Memory B cell (primary cell): ENCODE results near the gene MIDN.
"Not testable (repeated sequence)": the region's sequence is repeated elsewhere in the genome, so short reads cannot be mapped to it uniquely, and the experiment has no call there.

Experiments
- ATAC-seq: fragments of 150-1000 bp; cut with Tn5 transposase; 2 replicates; pipeline ENCODE4 v1.10.0; 2021; ENCODE audit warnings: low read depth, mild to moderate bottlenecking, moderate library complexity
- DNase-seq, 2 donors: peaks; one replicate each; pipeline ENCODE4 v3.0.0; 2022; ENCODE audit warnings: low spot score in 2 of 2
- H3K27ac Mint-ChIP-seq: one replicate; pipeline ENCODE4 v1.8.0; 2022; ENCODE audit warnings: mild to moderate bottlenecking, moderate library complexity, mixed read lengths
- H3K27me3 Mint-ChIP-seq: one replicate; pipeline ENCODE4 v1.8.0; 2022; ENCODE audit warnings: mixed read lengths
- H3K36me3 Mint-ChIP-seq: one replicate; pipeline ENCODE4 v1.8.0; 2022; ENCODE audit warnings: mild to moderate bottlenecking, mixed read lengths
- H3K4me1 Mint-ChIP-seq: one replicate; pipeline ENCODE4 v1.8.0; 2022; ENCODE audit warnings: mixed read lengths
- H3K4me3 Mint-ChIP-seq: one replicate; pipeline ENCODE4 v1.8.0; 2022; ENCODE audit warnings: mild to moderate bottlenecking, moderate library complexity, mixed read lengths
- H3K9me3 Mint-ChIP-seq: one replicate; pipeline ENCODE4 v1.8.0; 2022; ENCODE audit warnings: mixed read lengths

The MIDN gene

DNA sequence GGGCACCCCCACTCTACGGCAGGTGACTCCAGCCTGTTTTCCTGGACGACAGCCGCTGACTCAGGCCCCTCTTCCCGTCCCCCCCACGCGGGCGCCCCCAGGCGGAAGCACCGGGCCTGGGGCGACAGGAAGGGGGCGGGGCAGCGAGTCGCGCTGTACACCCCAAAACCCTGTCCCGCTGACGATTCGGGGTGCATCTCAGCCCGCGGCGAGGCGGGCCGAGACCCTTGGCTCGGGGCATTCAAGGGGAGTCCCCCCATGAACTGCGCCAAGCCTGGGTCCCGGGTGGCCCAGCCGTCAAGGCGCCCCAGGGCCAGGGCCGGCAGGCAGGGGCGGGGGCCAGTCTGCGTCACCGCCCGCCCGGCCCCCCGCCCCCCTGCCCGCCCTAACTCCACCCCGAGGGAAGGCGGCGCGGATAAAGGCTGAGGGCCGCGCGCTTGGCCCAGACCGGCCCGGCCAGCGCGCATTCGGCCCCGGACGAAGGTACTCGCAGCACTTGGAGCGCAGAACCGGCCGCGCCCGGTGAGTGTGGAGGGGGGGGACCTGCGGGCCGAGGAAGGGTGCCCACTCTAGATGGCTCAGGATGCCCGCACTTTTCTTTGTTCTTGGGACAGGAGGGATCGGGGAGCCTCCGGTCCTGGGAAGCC, at the start of gene MIDN:
TSS of gene MIDN (plus strand) at position 445 of the 647 bp plus-strand sequence. CDS start 1,714 bp downstream, outside the sequence.
- Mint-ChIP-seq H3K27me3 (no peaks in the 10 kb centered on the region), H3K4me1 (peaks cover 9% of the 10 kb centered on the region), H3K9me3 (no peaks in the 10 kb centered on the region), H3K27ac (peak within 1 kb of the TSS; percentile 82), H3K4me3 (peak within 1 kb of the TSS; percentile 80), H3K36me3 (peaks cover 2% of the 10 kb centered on the region)
- ATAC-seq (peak; percentile 8), DNase-seq (peak; percentile 63 to 81)

DNA sequence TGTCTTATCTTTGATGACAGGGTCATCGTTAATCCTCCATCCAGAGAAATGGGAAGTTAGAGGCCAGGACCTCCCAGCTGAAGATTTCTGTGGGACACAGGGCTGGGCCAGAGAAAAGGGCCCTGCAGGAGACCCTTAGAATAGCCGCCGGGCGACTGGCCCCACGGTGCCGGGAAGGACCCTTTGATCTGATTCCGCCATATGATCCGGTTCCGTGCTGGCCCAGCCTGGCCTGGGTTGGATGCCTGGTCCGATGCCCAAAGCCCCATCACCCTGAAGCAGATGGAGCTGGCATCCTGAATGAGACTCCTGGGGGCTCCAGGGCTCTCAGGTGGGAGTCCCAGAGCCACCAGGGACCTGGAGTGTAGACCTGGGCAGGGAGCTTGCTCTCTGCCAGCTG, 48.9 kb upstream of the MIDN start:
- no peak overlapping the region for H3K4me3 Mint-ChIP-seq
- DNase-seq (no peak), ATAC-seq (no peak)
- H3K27ac Mint-ChIP-seq, result no peak overlapping the region
- no peaks in the 10 kb centered on the region for H3K27me3 Mint-ChIP-seq
- H3K4me1 Mint-ChIP-seq, result no peaks in the 10 kb centered on the region
- H3K36me3 Mint-ChIP-seq, result no peaks in the 10 kb centered on the region
- H3K9me3 Mint-ChIP-seq, result no peaks in the 10 kb centered on the region

DNA sequence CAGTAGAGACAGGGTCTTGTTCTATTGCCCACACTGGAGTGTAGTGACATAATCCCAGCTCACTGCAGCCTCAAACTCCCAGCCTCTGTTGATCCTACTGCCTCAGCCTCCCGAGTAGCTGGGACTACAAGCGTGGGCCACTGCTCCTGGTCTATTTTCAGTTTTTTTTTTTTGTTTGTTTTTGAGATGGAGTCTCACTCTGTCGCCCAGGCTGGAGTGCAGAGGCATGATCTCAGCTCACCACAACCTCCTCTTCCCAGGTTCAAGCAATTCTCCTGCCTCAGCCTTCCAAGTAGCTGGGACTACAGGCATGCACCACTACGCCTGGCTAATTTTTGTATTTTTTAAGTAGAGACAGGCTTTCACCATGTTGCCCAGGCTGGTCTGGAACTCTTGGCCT, 47.8 kb upstream of the MIDN start:
- not testable (repeated sequence) for H3K27me3 Mint-ChIP-seq, DNase-seq, ATAC-seq, H3K36me3 Mint-ChIP-seq, H3K4me1 Mint-ChIP-seq, H3K27ac Mint-ChIP-seq, H3K9me3 Mint-ChIP-seq, H3K4me3 Mint-ChIP-seq

DNA sequence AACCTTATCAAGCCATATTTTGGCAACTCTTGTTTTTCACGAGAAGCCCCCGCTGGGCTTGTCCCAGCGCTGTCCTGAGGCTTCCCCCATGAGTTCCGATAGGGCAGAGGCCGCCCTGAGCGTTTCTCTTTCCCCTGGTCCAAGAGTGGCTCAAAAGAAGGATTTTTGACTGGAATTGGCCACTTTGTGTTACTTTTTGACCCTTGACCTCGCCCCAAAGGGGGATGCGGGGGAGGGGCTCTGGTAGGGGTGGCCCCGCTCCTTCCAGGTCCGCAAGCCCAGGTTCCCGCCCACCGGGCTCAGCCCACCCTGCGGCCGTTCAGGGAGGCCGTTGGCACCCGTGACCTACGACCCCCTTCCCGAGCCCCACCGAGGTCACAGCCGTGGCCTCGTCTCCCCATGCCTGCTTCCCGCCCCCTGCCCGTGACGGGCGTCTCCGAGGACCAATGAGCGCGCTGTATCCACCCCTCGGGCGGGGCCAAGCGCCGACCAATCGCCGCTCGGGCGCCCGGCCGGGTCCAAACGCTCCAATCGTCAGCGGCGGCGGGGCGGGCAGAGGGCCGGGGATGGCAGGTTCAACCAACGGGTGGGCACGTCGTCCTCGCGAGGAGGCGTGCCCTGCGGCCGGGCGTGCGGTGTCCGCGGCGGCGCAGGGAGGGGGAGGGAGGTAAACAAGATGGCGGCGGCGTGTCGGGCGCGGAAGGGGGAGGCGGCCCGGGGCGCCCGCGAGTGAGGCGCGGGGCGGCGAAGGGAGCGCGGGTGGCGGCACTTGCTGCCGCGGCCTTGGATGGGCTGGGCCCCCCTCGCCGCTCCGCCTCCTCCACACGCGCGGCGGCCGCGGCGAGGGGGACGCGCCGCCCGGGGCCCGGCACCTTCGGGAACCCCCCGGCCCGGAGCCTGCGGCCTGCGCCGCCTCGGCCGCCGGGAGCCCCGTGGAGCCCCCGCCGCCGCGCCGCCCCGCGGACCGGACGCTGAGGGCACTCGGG, 43.0 kb upstream of the MIDN start, which contains the start of gene STK11:
TSS of gene STK11 (plus strand) at position 665 of the 986 bp plus-strand sequence. CDS start 1,136 bp downstream, outside the sequence.
- ATAC-seq, result peak; percentile 92
- H3K4me3 Mint-ChIP-seq, result peak within 1 kb of the TSS; percentile 92
- H3K9me3 Mint-ChIP-seq, result no peaks in the 10 kb centered on the region
- H3K36me3 Mint-ChIP-seq, result no peaks in the 10 kb centered on the region
- peaks cover 16% of the 10 kb centered on the region for H3K4me1 Mint-ChIP-seq
- H3K27me3 Mint-ChIP-seq, result no peaks in the 10 kb centered on the region
- H3K27ac Mint-ChIP-seq, result peak within 1 kb of the TSS; percentile 92
- DNase-seq, result peak; percentile 100

DNA sequence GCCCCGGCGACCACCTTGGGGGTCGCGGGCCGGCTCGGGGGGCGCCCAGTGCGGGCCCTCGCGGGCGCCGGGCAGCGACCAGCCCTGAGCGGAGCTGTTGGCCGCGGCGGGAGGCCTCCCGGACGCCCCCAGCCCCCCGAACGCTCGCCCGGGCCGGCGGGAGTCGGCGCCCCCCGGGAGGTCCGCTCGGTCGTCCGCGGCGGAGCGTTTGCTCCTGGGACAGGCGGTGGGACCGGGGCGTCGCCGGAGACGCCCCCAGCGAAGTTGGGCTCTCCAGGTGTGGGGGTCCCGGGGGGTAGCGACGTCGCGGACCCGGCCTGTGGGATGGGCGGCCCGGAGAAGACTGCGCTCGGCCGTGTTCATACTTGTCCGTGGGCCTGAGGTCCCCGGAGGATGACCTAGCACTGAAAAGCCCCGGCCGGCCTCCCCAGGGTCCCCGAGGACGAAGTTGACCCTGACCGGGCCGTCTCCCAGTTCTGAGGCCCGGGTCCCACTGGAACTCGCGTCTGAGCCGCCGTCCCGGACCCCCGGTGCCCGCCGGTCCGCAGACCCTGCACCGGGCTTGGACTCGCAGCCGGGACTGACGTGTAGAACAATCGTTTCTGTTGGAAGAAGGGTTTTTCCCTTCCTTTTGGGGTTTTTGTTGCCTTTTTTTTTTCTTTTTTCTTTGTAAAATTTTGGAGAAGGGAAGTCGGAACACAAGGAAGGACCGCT, 42.1 kb upstream of the MIDN start:
- no peak for ATAC-seq
- peak in 1 of 2 donors; percentile 45 for DNase-seq
- H3K4me1 Mint-ChIP-seq, result peaks cover 16% of the 10 kb centered on the region
- peak overlapping the region; percentile 92 for H3K27ac Mint-ChIP-seq
- no peaks in the 10 kb centered on the region for H3K9me3 Mint-ChIP-seq
- H3K27me3 Mint-ChIP-seq, result no peaks in the 10 kb centered on the region
- H3K4me3 Mint-ChIP-seq, result peak overlapping the region; percentile 92
- H3K36me3 Mint-ChIP-seq, result peaks cover 2% of the 10 kb centered on the region

DNA sequence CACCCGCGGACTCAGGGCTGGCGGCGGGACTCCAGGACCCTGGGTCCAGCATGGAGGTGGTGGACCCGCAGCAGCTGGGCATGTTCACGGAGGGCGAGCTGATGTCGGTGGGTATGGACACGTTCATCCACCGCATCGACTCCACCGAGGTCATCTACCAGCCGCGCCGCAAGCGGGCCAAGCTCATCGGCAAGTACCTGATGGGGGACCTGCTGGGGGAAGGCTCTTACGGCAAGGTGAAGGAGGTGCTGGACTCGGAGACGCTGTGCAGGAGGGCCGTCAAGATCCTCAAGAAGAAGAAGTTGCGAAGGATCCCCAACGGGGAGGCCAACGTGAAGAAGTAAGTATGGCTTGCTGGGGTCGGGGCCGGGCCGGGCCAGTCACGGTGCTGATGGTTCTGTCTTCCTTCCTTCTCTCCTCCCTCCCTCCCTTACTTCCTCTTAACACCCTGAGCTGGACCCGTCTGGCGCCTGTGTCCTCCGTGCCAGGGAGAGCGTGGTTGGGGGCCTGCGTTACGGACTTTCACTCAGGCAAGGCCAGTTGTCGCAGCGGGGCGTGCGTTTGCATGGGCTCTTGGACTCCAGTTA, 41.4 kb upstream of the MIDN start:
- Mint-ChIP-seq H3K36me3 (peaks cover 5% of the 10 kb centered on the region), H3K9me3 (no peaks in the 10 kb centered on the region), H3K4me1 (peaks cover 16% of the 10 kb centered on the region), H3K27ac (peak overlapping the region; percentile 92), H3K27me3 (no peaks in the 10 kb centered on the region), H3K4me3 (peak overlapping the region; percentile 92)
- ATAC-seq (no peak), DNase-seq (peak; percentile 26 to 40)

DNA sequence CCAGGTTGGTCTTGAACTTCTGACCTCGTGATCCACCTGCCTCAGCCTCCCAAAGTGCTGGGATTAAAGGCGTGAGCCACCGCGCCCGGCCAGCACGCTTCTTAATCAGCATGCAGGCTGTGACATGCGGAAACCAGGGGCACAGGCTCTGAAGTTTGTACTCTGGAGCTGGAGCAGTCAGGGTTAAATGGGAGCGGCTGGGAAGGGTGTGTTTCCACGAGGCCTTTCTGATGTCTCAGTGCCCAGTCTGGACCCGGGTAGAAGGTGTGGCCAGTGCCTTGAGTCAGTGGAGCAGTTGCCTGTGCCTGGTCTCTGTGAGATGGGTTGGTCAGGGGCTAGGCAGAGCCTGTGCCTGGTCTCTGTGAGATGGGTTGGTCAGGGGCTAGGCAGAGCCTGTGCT, 39.6 kb upstream of the MIDN start:
- not testable (repeated sequence) for ATAC-seq, H3K36me3 Mint-ChIP-seq, H3K27ac Mint-ChIP-seq, H3K9me3 Mint-ChIP-seq, DNase-seq, H3K27me3 Mint-ChIP-seq
- peak overlapping the region; percentile 39 for H3K4me3 Mint-ChIP-seq
- H3K4me1 Mint-ChIP-seq, result peaks cover 24% of the 10 kb centered on the region

DNA sequence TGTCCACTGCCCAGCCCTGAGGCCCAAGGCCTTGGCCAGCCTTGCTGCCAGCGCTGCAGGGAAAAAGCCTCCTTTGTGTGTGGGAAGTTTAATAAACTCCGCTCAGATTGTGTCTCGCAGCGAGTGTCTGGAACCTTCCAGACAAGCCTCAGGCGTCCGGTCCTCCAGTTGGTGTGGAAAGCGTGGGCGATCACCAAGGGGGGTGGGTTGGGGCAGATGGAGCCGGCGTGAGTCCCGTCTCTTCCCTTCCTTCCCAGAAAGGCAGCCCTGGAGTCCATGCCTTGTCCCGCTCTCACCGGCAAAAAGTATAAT, 38.2 kb upstream of the MIDN start:
- Mint-ChIP-seq H3K36me3 (peaks cover 9% of the 10 kb centered on the region), H3K27ac (no peak overlapping the region), H3K4me1 (peaks cover 29% of the 10 kb centered on the region), H3K4me3 (no peak overlapping the region), H3K9me3 (no peaks in the 10 kb centered on the region), H3K27me3 (no peaks in the 10 kb centered on the region)
- ATAC-seq (no peak), DNase-seq (no peak)

DNA sequence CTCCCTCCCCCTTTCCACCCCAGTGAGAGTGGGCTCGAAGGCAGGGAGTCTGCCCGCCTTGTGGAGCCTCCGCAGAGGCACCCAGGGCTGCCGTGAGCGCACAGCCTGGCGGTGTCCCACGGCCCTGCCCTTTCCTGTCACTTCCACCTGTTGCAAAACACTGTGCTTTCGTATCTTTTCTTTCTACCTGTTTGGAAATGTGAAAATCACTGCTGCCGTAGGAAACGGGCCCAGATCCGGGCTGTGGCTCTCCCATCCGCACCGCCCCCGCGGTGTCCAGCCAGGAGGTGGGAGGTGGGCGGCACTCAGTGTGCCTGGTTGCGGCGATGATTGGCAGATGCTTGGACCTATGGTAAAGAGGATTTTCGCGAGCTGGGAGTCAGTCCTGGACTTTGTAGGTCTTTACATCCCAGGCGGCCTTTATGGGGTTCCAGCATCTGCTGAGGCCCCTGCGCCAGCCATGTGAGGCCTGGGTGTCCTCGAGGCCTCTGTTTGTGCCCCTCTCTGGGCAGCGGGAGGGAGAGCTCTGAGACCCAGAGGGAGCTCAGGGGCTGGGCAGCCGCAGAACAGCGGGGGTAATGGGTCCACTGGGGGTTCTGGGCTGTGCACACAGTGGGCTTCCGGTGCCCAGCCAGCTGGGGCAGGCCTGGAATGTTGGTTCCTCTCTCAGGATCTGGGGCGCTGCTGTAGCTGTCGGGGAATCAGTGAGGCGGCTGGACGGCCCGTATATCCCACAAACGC, 36.7 kb upstream of the MIDN start:
- no peaks in the 10 kb centered on the region for H3K27me3 Mint-ChIP-seq
- peaks cover 9% of the 10 kb centered on the region for H3K36me3 Mint-ChIP-seq
- H3K9me3 Mint-ChIP-seq, result no peaks in the 10 kb centered on the region
- no peak overlapping the region for H3K4me3 Mint-ChIP-seq
- peaks cover 30% of the 10 kb centered on the region for H3K4me1 Mint-ChIP-seq
- no peak for DNase-seq
- H3K27ac Mint-ChIP-seq, result no peak overlapping the region
- no peak for ATAC-seq

DNA sequence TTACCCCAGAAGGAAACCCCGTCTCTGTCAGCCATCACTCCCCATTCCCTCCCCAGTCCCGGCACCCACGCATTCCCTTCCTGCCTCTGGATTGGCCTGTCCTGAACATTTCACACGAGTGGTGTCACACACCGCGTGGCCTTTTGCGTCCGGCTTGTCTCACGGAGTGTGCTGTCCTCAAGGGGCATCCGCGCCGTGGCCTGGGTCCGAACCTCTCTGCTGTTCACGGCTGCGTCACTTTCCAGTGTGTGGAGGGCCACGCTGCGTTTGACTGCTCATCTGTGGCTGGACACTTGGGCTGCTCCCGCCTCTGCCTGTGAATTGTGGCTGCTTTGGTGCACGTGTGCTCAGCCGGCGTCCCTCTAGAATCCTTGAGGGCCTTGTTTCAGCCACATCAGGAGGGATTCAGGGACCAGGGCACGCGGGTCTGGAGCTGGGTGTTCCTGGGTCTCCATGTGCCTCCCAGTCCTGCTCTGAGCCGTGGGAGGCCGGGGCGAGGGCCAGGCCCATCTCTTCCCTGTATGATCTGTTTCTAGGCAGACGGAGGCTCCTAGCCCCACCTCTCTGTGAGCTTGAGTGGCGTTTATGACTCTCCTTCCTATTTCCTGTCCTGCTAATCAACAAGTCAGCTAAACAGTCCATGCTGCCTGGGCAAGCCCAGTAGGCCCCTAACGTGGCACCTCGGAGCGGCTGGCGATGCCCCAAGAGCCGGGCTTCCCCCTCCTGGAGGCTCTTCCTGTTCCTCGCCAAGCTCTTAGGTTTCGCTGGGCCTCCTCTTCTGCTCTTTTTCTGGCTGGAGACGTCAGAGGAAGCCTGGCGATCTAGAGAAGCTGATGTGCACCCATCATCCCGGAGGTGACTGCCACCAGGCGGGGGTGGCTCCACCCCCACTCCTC, 34.7 kb upstream of the MIDN start:
- ATAC-seq, result peak; percentile 96
- Mint-ChIP-seq H3K36me3 (peaks cover 9% of the 10 kb centered on the region), H3K9me3 (no peaks in the 10 kb centered on the region), H3K27ac (peak overlapping the region; percentile 91), H3K4me3 (peak overlapping the region; percentile 59), H3K27me3 (no peaks in the 10 kb centered on the region), H3K4me1 (peaks cover 17% of the 10 kb centered on the region)
- peak in 1 of 2 donors; percentile 41 for DNase-seq

DNA sequence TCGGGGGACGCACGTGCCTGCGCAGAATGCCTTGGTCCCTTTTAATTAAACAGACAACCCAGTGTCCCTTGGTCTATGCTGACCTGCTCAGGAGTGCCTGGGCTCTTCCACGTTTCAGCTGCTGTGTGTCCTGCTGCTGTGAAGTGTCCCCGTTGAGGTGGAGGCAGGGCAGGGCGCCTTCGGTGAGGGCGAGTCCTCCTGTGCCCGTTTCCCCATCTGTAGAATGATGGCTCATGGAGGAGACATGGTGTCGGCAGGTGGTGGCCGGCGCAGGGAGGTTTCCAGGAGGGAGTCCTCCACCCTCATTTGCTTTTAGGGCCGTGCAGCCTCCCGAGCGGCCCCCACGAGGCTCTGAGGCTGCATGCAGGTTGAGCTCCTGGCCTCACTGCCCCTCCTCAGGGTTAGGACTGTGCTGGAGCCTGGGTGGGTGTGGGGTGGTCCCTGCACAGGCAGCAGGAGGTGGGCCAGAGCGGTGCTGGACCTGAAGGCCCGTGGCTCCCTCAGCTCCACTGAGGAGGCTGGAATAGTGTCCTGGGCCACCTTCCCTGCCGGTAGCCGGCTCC, 34.0 kb upstream of the MIDN start:
- Mint-ChIP-seq H3K4me3 (peak overlapping the region; percentile 59), H3K4me1 (peaks cover 17% of the 10 kb centered on the region)

More for the DNA sequence above, 34.0 kb upstream of the MIDN start:
- ATAC-seq (no peak), DNase-seq (no peak)
- Mint-ChIP-seq H3K9me3 (no peaks in the 10 kb centered on the region), H3K27ac (peak overlapping the region; percentile 91), H3K27me3 (no peaks in the 10 kb centered on the region), H3K36me3 (peaks cover 9% of the 10 kb centered on the region)
